IPS-18c (cell line): ENCODE data around the gene ATXN2.

Experiments used
- H3K4me3 ChIP-seq: 2 replicates; pipeline ENCODE4 v1.7.0; 2013; ENCODE audit warnings: low read depth, mild to moderate bottlenecking, low read length, moderate library complexity; ENCODE audit not compliant: insufficient read depth
- H3K9me3 ChIP-seq: one replicate; pipeline ENCODE4 v1.6.1; 2013; ENCODE audit warnings: mild to moderate bottlenecking, low read length, moderate library complexity; ENCODE audit not compliant: control insufficient read depth, insufficient read depth

Gene ATXN2

GRCh38 chr12:111450676-111451075, 148.4 kb downstream of the ATXN2 start:
- Histone ChIP-seq H3K9me3 (no peaks in the 10 kb centered on the region), H3K4me3 (no peak overlapping the region)

- Histone ChIP-seq H3K4me3 (no peak overlapping the region), H3K9me3 (no peaks in the 10 kb centered on the region)
Observed at GRCh38 chr12:111448846-111449790, 150.0 kb downstream of the ATXN2 start.

- Histone ChIP-seq H3K4me3 (no peak overlapping the region), H3K9me3 (no peaks in the 10 kb centered on the region)
Observed at GRCh38 chr12:111448266-111448830, 150.8 kb downstream of the ATXN2 start.

GRCh38 chr12:111447571-111448265, 151.4 kb downstream of the ATXN2 start:
- Histone ChIP-seq H3K4me3 (no peak overlapping the region), H3K9me3 (no peaks in the 10 kb centered on the region)

GRCh38 chr12:111446631-111447570, 152.2 kb downstream of the ATXN2 start:
- H3K9me3 ChIP-seq, result no peaks in the 10 kb centered on the region

GRCh38 chr12:111445726-111446581, 153.2 kb downstream of the ATXN2 start:
- H3K9me3 ChIP-seq, result no peaks in the 10 kb centered on the region
- peak overlapping the region; percentile 17; the same call in 1 of the 2 replicates for H3K4me3 ChIP-seq

More at GRCh38 chr12:111446631-111447570, 152.2 kb downstream of the ATXN2 start:
- no peak overlapping the region for H3K4me3 ChIP-seq

- Histone ChIP-seq H3K9me3 (no peaks in the 10 kb centered on the region), H3K4me3 (no peak overlapping the region)
Observed at GRCh38 chr12:111444925-111445725, 154.0 kb downstream of the ATXN2 start.

- Histone ChIP-seq H3K4me3 (no peak overlapping the region), H3K9me3 (no peaks in the 10 kb centered on the region)
Observed at GRCh38 chr12:111444314-111444924, 154.7 kb downstream of the ATXN2 start.

- no peak overlapping the region for H3K4me3 ChIP-seq
- H3K9me3 ChIP-seq, result no peaks in the 10 kb centered on the region
Observed at GRCh38 chr12:111443586-111443985, 155.5 kb downstream of the ATXN2 start.

GRCh38 chr12:111443086-111443485, 156.0 kb downstream of the ATXN2 start:
- no peaks in the 10 kb centered on the region for H3K9me3 ChIP-seq
- H3K4me3 ChIP-seq, result no peak overlapping the region

- no peak overlapping the region for H3K4me3 ChIP-seq
- H3K9me3 ChIP-seq, result no peaks in the 10 kb centered on the region
Observed at GRCh38 chr12:111442301-111443045, 156.6 kb downstream of the ATXN2 start.

GRCh38 chr12:111441107-111441928, 157.8 kb downstream of the ATXN2 start:
- no peaks in the 10 kb centered on the region for H3K9me3 ChIP-seq
- no peak overlapping the region for H3K4me3 ChIP-seq

GRCh38 chr12:111440631-111441030, 158.5 kb downstream of the ATXN2 start:
- Histone ChIP-seq H3K4me3 (no peak overlapping the region), H3K9me3 (no peaks in the 10 kb centered on the region)

GRCh38 chr12:111440152-111440551, 159.0 kb downstream of the ATXN2 start:
- Histone ChIP-seq H3K9me3 (no peaks in the 10 kb centered on the region), H3K4me3 (no peak overlapping the region)
